Inflammatory macrophage treated with lipopolysaccharide for 4 hours (primary cell): ENCODE data around the gene ANKRD13C.
"Not testable (repeated sequence)": the region's sequence is repeated elsewhere in the genome, so short reads cannot be mapped to it uniquely, and the experiment has no call there.

Source experiments
- DNase-seq: peaks from one replicate; pipeline ENCODE4 v3.0.0-alpha.2; 2020

Gene ANKRD13C

GRCh38 chr1:70354332-70355110 is at the start of gene ANKRD13C:
ANKRD13C (minus strand) TSS chr1:70354722; CDS start chr1:70354408, 314 bp downstream.
- peak; percentile 94 for DNase-seq

GRCh38 chr1:70403759-70404158 is 49.2 kb upstream of the ANKRD13C start:
- no peak for DNase-seq

- no peak for DNase-seq
Observed at GRCh38 chr1:70401974-70402373, 47.5 kb upstream of the ANKRD13C start.

GRCh38 chr1:70400335-70400734 is 45.8 kb upstream of the ANKRD13C start:
- no peak for DNase-seq

- DNase-seq: no peak
Observed at GRCh38 chr1:70397013-70397412, 42.5 kb upstream of the ANKRD13C start.

- no peak for DNase-seq
Observed at GRCh38 chr1:70396607-70397006, 42.1 kb upstream of the ANKRD13C start.

GRCh38 chr1:70392626-70393025 is 38.1 kb upstream of the ANKRD13C start:
- no peak for DNase-seq

GRCh38 chr1:70387507-70387906 is 33.0 kb upstream of the ANKRD13C start:
- DNase-seq: no peak

- DNase-seq: no peak
Observed at GRCh38 chr1:70386121-70386520, 31.6 kb upstream of the ANKRD13C start.

- no peak for DNase-seq
Observed at GRCh38 chr1:70385477-70385876, 31.0 kb upstream of the ANKRD13C start.

- DNase-seq: no peak
Observed at GRCh38 chr1:70384542-70384941, 30.0 kb upstream of the ANKRD13C start.

GRCh38 chr1:70383483-70383882 is 29.0 kb upstream of the ANKRD13C start:
- no peak for DNase-seq

- DNase-seq: peak; percentile 6
Observed at GRCh38 chr1:70382682-70383081, 28.2 kb upstream of the ANKRD13C start.

GRCh38 chr1:70376196-70376595 is 21.7 kb upstream of the ANKRD13C start:
- DNase-seq: no peak

- not testable (repeated sequence) for DNase-seq
Observed at GRCh38 chr1:70373580-70373979, 19.1 kb upstream of the ANKRD13C start.

GRCh38 chr1:70372426-70372825 is 17.9 kb upstream of the ANKRD13C start:
- no peak for DNase-seq

GRCh38 chr1:70371586-70371985 is 17.1 kb upstream of the ANKRD13C start:
- not testable (repeated sequence) for DNase-seq

GRCh38 chr1:70367397-70367796 is 12.9 kb upstream of the ANKRD13C start:
- DNase-seq: not testable (repeated sequence)

GRCh38 chr1:70366997-70367396 is 12.5 kb upstream of the ANKRD13C start:
- DNase-seq: not testable (repeated sequence)

- DNase-seq: not testable (repeated sequence)
Observed at GRCh38 chr1:70366425-70366952, 12.0 kb upstream of the ANKRD13C start.

- DNase-seq: no peak
Observed at GRCh38 chr1:70364439-70364838, 9.9 kb upstream of the ANKRD13C start.

- DNase-seq: no peak
Observed at GRCh38 chr1:70361727-70362398, 7.3 kb upstream of the ANKRD13C start.

GRCh38 chr1:70360321-70360720 is 5.8 kb upstream of the ANKRD13C start:
- no peak for DNase-seq

- DNase-seq: no peak
Observed at GRCh38 chr1:70358921-70359564, 4.5 kb upstream of the ANKRD13C start.
